HG02973 (cell line): ENCODE data around the gene DENND1A.
"Not testable (repeated sequence)": the region's sequence is repeated elsewhere in the genome, so short reads cannot be mapped to it uniquely, and the experiment has no call there.

Experiments used
- ATAC-seq: cut with Tn5 transposase; IDR thresholded peaks from one replicate; pipeline ENCODE4 v1.9.1; 2021; ENCODE audit warnings: moderate library complexity; ENCODE audit not compliant: unreplicated experiment

Gene DENND1A

DNA sequence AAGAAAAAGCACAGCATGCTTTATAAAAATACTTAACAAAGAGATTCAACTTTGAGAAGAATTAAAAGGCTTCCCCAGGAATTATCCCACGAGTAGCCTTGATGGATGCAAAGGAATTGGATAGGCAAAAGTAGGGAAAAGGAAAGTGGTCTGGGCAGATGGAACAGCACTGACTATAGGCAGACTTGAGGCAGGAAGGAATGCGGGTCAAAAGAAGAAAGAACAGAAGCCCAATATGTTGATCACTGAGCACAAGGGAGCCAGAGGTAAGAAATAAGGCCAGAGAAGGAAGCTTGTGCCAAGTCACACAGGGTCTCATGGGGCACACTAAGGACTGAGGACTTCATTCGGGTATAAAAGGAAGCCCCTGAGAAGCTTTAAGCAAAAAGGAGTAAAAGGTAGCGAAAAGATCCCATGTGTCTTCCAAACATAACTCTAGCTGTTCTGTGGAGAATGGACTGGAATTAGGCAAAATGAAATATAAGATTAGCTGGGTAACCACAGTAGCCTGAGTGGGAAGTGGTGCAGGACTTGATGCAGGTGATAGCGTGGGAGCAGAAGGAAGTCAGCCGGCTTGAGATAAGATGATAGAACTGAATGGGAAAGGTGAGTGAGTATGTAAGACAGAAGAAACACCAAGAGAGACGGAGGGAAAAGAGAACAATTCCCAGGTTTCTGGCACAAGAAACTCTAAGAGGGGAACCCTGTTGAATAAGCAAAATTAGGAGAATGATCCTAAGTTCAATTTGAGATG, 106.6 kb downstream of the DENND1A start:
- no peak for ATAC-seq

DNA sequence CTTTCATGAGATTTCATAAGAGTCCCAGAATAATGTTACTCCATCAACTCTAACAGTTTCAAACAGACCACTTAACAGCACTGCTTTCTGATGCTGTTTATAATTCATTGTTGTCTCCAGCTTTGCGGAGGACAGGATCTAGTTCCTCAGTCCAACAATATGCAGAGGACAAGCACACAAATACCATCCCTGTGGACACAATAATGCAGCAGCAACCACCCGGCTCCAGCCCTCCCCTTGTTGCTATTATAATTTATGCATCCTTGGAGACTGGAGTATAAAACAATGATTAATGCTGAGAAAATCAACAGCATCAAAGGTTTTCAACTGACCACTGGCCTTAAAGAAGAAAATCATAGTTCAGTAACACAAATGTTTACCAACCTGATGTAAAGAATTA, 108.3 kb downstream of the DENND1A start:
- ATAC-seq, result no peak

DNA sequence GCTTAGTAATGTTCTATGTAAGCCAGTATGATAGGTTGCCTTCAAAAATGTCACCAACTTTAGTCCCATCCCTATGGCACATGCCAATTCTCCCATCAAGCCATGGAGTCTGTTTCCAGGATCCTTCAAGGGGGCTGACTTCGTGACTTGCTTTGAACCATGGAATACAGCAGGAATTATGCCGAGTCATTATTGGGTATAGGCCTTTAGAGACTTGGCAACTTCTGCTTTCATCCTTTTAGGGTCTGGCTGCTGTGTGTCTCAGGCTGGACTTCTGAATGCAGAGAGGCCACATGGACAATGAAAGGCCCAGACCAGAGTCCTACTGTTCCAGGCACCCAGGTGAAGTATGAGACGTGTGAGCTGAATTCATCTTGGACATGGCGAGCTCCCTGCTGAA, 109.8 kb downstream of the DENND1A start:
- ATAC-seq, result no peak

DNA sequence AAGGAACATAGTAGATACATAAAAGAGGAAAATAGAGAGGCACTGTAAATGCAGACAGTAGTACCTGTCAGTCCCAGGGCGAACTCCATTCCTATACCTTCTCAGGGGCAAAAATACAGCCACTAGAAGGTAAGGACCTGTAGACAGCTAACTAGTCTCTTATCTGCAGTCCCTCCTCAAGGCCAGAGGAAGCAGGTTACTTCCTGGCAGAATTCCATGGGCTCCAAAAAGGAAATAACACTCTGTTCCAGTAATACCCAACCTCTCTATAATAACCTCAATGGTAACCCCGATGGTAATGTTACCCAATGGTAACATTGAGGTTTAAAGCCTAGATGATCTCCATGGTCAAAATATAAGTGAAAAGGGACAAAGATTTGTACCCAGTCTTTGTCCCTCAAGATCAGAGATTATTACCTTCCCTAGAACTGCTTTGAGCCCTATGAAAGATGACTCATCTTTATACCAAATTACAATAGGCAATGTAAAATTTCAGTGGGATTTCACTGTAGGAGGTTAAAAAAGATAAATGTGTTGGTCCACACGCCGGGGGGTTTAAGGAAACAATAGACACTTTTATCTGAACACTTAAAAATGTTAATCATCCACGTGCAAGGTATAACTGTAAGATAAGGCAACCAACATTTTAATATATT, 113.0 kb downstream of the DENND1A start:
- no peak for ATAC-seq

DNA sequence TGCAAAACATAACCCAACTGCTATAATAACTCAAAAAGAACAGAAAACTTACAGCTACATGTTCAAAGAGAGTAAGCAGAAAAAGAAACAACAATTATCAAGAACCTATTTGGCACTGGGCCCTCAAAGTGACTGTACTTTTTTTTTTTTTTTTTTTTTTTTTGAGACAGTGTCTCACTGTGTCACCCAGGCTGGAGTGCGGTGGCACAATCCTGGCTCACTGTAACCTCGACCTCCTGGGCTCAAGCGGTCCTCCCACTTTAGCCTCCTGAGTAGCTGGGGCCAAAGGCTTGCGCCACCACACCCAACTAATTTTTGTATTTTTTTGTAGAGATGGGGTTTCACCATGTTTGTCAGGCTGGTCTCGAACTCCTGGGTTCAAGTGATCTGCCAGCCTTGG, 114.1 kb downstream of the DENND1A start:
- ATAC-seq, result not testable (repeated sequence)

DNA sequence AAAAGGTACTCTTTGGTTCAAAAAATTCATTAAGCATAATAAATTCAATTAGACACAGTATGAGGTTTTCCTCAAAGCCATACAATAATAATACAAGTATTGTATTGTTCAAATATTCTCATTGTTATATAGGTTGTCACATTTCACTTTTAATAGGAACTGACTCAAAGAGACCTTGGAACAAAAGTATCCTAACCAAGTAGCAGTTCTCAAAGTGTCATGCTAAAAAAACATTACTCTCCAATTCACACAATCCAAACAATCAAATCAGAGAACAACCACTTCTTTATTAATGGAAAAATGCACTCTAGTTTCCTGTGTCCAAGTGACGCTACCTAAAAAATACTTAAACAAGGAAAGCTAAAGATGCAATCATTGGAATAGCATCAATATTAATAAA, 115.4 kb downstream of the DENND1A start:
- ATAC-seq, result no peak

DNA sequence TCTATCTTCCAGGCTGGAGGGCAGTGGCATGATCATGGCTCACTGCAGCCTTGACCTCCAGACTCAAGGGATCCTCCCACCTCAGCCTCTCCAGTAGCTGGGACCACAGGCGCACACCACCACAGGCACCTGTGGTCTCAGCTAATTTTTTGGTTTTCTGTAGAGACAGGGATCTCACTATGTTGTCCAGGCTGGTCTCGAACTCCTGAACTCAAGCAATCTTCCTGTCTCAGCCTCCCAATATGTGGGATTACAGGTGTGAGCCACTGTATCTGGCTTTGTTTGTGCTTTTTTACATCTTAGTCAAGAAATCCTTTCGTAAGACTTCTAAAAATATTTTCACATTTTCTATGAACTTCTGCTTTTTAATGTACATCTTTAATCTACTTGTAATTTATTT, 116.9 kb downstream of the DENND1A start:
- no peak for ATAC-seq

DNA sequence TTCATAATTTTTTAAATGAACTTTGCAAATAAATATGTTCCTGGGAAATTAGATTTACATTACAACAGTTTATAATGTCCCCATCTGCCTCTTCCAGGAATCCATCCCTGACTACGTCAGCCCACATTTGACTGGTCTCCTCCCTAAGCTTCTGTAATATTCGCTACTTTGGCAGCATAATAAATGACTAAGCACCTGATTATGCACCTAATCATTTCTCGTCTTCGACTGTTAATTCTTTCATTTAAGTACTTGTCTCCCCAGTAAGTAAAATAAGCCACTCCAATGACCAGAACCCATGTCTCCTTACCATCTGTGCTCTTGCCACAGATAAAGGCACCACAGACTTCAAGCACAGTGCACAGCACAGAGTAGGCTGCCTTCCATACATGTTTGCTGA, 122.7 kb downstream of the DENND1A start:
- ATAC-seq, result no peak

DNA sequence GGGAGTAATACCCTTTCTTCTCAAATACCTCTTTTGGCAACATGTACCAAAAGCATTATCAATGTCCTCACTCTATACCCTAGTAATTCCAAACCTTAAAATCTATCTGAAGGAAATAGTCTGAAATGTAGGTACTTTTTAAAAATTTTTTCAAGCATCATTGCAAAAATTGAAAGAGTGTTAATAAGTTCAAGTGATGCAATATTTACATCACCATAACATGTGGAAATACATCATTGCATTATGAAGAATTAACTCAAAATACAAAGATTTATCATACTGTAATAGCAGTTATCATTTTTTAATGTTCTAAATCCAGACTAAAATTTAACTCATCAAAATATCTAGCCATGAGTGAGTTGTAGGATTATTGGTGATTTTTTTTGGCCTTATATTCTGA, 123.1 kb downstream of the DENND1A start:
- ATAC-seq, result no peak

DNA sequence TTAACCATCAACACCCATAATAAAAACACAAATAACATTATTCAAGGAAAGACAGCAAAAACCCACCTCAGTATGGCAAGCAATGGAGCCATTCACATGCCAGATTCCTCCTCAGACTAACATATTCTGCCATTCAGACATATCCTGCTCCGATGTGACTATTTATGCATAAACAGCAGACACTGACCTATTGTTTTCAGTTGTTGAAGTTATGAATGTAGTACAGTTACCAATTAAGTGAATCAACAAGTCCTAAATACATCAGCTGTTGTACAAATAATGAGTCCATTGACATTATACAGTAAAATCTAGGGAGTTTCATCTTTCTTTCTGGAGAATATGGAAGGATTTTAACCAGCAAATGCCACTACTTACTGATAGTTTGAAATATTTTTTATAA, 131.7 kb downstream of the DENND1A start:
- no peak for ATAC-seq

DNA sequence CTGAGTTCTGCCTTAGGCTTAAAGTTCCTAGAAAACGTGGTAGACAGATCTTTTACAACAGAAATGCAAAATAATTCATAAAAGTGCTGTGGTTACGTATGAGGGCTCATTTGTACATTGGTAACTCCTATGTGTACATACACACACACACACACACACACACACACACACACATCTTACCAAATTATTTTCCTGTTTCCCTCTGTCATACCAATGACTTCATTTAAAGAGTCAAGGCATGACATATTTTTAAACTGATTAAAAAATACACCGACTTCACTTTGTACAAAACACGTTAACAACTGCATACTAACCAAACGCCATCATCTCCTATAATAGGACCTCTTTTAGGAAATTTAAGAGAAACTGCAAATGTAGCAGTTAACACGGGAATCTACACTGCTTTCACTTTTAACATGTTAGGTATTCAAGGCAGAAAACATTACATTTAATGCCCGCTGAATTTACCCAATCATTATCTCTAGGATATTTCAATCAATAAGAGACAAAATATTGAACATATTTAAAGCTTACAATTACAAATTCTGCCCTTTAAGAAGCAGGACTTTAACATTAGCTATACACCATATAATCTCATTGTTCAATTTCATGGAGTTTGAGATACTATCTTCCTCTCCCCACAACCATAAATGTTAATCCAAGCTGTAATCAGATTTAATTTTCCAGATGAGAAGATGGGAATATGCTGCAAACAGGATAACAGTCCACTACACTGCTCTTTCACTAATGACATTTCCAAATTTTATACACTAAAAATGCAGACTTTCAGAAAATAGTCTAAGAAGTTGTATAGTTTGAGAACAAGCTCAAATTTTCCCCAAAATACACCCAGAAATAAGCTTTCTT, 133.1 kb downstream of the DENND1A start:
- ATAC-seq, result no peak

DNA sequence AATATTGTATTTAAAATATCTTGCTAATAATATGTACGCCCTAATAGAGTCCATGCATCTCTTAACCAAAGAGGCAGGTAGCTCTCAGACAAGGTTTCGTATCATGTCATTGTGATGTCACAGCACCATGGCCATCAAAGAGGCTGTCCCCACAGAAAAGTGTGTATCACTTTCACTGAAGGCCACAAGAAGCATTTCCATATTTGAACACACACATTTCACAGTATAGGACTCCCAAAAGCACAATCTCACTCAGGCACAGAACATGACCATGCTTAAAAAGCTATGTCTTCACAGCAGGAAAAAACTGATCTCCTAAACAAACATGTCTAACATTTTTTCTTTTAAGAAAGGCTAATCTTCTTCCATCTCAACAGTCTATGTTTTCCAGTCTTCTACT, 133.8 kb downstream of the DENND1A start:
- no peak for ATAC-seq

DNA sequence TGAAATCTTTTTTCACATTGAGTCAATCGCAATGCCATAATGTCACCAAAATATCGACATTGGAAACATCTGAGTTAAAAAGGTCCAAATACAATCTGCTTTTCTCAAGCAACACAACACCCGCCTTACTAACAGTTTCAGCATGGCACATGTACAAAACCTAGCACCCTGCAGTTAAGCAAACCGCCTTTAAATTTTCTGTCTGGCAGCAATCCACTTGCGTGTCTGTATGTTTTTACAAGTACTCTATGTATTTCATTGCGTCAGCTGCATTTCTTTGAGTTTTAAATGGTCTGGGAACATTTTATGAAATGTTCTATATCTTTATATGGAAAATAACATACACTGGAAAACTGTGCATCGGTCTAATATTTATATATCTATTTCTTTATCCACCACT, 134.6 kb downstream of the DENND1A start:
- ATAC-seq, result no peak

DNA sequence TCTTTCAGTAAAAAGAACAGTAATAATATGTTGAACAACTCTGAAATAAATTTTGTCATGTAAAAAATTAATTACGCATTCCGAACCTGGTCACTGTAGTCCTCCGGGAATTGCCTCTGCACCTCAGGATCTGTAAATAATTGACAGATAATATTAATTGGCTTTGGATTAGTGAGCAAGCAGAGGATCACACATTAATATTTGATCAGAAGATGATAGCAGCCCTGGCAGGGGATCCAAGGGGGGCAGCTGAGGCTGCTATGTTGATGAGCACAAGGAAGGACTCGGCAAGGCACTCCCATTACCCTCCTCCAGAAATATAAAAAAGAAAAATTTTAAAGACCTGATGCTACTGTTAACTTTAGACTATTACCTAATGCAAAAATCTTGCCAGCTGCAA, 137.4 kb downstream of the DENND1A start:
- no peak for ATAC-seq

DNA sequence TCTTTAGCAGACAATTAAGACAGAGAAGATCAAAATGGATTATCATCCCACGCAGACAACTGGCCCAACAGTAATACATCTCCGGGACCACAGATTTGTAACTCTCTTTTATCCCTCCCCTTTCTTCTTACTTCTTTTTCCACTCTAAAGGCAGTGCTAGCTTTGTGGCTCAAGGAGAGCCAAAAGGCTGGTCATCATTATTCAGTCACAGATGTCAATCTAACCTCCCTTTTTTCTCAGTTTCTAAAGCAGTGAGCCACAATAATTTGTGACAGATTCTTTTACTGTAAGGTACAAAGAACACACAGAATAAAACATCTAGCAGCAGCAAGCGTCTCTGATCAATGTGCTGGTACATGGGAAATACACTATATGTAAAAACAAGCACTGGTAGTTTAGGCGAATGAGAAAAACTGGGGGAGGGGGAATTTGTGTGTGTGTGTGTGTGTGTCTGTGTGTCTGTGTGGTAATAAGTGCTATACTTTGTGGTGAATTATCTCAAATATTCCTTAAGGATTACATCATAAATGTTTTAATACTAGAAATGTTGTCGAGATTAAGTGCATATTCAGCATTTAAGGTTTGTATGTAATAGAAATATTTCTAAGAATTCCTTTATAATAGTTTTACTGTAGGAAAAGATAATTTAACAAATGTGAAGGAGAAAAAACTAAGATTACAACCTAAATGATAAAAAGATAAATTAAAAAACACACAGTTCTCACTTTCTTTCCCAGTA, 140.2 kb downstream of the DENND1A start:
- ATAC-seq, result no peak

DNA sequence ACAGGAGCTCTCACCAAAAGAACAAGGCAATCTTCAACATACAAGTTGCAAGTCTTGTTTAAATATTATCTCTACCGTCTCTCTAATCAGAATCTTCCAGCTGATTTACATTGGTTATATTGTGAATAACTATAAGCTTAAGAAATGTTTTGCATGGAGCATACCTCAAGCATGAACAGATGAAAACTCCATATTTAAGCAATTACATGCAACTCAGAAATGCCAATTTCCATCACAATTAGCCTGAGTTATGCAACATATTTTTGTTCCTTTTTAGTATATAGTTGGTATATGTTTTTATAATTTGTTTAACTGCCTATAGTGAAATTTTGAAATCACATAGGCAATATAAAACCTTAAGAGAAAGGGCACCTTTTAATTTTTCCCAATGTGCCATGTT, 142.5 kb downstream of the DENND1A start:
- no peak for ATAC-seq

DNA sequence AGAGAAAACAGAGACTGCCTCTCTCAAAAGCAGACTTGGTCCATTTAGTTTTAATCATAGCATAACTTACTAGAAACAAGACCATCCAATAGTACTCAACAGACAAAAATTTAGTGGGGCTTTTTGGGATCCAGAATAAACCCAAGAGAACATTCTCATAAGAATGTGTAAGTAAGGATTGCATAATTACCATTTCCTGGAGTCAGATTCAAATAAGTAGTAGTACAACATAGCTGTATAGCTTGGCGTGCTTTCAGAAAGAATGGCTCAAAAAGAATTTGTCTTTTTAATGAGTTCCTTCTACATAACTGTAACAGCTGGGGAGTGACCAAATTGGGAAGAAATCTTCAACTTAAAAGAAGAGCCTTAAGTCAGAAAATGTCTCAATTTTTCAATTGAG, 145.4 kb downstream of the DENND1A start:
- no peak for ATAC-seq

DNA sequence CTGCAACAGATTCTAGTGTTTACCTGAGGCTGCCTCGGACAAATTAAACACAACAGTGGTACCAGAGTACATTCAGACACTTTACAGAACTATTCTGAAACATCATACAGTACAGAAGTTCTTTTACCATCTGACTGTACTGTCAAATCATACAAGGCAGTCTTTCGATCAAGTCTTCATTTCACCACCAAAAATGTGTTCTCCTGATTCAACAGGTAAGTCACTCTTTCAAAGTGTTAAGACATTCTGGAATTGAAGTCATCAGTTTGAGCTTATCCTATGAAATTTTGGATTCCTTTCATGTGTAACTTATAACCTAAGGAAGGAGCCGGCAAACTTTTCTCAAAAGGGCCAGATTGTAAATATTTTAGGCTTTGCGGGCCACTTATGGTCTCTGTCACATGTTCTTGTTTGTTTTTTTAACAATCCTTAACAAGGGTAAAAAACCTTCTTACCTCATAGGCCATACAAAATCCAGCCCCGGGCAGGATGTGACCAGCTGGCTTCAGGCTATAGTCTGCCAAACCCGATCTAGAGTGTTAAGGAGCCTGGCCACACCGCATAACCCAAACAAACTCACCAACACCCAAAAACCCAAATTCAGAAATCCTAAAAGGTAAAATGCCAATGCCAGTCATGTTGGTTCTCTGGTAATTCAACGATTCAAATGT, 151.6 kb downstream of the DENND1A start:
- no peak for ATAC-seq

DNA sequence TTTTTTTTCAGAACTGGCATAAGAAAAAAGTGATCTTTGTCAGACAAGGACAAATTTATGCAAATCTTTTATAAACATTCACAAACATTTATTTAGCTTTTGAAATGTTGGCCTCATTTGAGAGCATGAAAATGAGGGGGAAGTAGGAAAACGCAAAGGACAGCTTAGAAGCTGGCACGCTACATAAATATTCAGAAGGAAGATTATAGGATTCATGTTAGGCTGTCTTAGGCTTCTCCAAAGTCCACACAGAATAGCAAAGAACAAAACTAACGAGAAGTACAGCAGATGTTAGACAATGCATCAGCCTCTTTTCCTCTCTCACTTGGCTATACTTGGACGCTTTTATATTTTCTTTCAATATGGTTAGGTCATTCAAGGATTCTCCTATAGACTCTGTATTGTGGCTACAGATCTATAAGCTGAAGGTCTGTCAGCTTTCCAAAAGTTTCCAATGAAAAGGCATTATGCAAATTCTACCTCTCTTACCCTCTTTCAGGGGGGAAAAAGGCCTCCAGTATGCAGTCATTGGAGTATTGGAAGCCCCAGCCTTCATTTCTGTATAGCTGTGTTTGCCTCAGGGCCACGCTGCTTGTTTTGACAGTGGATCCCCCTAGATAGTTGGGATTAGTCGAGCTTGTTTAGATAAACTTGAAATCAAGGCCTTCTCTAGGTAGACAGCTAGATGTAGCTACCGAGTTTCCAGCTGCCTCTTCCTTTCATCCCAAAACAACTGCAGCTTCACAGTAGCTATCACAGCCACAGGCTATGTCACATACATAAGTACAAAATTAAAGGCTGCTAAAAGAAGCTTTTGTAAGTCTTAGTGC, 153.0 kb downstream of the DENND1A start:
- ATAC-seq, result no peak
